COLO668 (cell line): ENCODE results near the gene FGL2.
A peak's percentile ranks its signal among the peaks of the same experiment; 100 is the strongest.
"Not testable (repeated sequence)": the region's sequence is repeated elsewhere in the genome, so short reads cannot be mapped to it uniquely, and the experiment has no call there.

Experiments
- DNase-seq: peaks from one replicate; lab custom pipeline; 2025; ENCODE audit not compliant: unreplicated experiment; lab: John Stamatoyannopoulos, UW

The FGL2 gene, protein sequence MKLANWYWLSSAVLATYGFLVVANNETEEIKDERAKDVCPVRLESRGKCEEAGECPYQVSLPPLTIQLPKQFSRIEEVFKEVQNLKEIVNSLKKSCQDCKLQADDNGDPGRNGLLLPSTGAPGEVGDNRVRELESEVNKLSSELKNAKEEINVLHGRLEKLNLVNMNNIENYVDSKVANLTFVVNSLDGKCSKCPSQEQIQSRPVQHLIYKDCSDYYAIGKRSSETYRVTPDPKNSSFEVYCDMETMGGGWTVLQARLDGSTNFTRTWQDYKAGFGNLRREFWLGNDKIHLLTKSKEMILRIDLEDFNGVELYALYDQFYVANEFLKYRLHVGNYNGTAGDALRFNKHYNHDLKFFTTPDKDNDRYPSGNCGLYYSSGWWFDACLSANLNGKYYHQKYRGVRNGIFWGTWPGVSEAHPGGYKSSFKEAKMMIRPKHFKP

GRCh38 chr7:77199013-77199966 lies at the start of gene FGL2:
Gene FGL2, minus strand, starts transcription at chr7:77199819. Its CDS starts 26 bp downstream, at chr7:77199793.
- no peak for DNase-seq

GRCh38 chr7:77248154-77248553 lies 48.5 kb upstream of the FGL2 start:
- DNase-seq: no peak

GRCh38 chr7:77247206-77247850 lies 47.7 kb upstream of the FGL2 start:
- peak; percentile 77 for DNase-seq

DNA sequence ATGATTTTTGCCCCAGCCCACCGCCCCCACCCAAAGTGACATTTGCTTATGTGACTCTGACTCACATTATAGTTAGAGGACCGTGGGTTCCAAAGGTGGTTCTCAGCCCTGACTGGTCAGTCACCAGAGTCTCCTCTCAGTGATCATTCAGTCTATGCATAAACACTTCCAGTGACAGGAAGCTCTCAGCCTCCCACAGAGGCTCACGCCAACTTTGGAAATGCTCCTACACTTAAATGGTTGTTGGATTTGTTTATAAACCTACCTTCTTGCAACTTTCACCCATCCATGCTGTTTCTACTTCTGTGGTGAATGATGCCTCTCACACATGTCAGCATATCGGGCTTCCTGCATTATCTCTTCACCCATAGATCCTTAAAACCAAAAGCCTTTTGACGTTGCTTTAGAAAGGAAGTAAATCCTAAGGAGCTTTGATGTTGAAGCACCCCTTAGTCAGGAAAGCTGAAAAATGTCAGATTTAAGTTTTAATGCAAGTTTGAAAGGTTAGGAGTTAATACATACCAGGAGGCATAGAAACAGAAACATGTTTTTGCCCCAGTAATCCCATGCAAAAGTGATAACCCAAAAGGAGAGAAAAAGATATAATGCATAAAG lies 46.5 kb upstream of the FGL2 start:
- no peak for DNase-seq

GRCh38 chr7:77245015-77245755 lies 45.6 kb upstream of the FGL2 start:
- DNase-seq: no peak

- no peak for DNase-seq
Observed at GRCh38 chr7:77244222-77244934, 44.8 kb upstream of the FGL2 start.

GRCh38 chr7:77242554-77242953 lies 42.9 kb upstream of the FGL2 start:
- no peak for DNase-seq

DNA sequence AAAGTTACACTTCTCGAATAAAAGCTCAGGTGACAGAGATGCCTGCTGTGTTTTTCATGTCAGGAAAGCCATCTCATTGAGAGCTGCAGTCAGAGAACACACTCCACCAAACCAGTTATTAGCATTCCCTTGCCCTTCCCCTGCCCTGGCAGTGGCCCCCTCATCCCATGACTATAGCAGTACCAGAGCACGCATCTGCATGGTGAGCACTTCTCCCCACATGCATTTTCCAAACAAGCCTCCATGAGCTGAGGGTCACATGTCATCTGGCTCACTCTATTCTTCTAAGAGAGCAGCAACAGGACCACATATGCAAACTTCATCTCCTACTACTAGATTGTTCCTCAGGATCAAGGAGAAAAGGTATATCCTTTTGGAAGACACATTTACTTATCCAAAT lies 42.4 kb upstream of the FGL2 start:
- no peak for DNase-seq

- DNase-seq: no peak
Observed at GRCh38 chr7:77239471-77239870, 39.9 kb upstream of the FGL2 start.

GRCh38 chr7:77238703-77239136 lies 39.1 kb upstream of the FGL2 start:
- DNase-seq: no peak

GRCh38 chr7:77235276-77235675 lies 35.7 kb upstream of the FGL2 start:
- no peak for DNase-seq

DNA sequence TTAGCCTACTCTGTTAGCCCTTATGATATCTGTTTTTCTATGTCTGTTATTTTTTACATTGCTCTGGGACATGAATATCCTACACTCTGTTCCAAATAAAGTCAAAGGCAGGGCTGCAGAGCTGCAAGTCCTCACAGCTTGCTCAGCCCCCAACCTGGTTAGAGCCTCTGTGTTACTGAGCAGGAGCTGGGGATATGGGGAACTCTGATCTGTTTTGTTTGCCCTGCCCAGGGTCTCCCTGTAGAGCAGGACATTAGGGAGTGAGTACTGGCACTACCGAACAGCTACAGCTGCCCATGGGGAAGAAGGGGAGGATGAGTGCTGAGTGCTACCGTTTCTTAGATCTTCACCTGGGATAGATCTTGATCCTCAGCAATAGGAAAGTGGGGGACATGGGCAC lies 32.8 kb upstream of the FGL2 start:
- no peak for DNase-seq

- DNase-seq: not testable (repeated sequence)
Observed at GRCh38 chr7:77228795-77229194, 29.2 kb upstream of the FGL2 start.

GRCh38 chr7:77226357-77226839 lies 26.8 kb upstream of the FGL2 start:
- no peak for DNase-seq

GRCh38 chr7:77223261-77223660 lies 23.6 kb upstream of the FGL2 start:
- no peak for DNase-seq

DNA sequence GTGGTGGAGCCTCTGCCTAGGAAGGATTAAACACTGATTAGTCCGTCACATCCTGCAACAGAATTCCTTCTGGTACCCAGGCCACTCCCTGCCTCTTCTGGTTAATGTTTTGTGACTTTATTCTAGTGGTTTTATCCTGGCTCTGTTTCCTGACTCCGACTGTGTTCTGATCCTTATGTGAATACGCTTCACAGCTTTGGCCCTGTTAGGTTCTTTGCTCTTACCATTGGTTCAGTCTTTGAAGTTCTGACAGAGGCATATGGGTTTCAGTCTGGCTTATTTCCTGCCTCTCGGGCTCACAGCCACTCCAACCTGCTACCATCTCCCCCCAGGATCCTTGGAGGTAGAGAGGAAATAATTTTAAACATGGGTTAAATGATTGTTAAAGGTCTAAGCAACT lies 23.2 kb upstream of the FGL2 start:
- no peak for DNase-seq

DNA sequence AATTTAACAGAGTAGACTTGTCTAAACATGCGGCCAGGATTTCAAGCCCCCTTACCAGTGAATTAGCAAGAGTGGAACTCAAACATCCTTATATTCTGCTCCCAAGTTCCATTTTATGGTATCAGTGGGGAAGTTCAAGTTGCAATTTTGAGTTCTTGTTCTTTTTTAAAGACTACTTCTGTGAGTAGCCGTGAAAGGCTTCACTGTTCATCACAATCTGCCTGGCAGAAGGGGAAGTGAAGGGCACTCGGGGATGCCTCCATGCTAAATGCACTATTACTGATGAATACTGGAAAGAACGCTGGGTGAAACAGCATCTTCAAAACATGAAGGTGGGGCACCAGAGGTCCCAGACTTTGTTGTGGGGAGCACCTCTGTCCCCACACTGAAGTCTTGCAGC lies 22.4 kb upstream of the FGL2 start:
- no peak for DNase-seq

DNA sequence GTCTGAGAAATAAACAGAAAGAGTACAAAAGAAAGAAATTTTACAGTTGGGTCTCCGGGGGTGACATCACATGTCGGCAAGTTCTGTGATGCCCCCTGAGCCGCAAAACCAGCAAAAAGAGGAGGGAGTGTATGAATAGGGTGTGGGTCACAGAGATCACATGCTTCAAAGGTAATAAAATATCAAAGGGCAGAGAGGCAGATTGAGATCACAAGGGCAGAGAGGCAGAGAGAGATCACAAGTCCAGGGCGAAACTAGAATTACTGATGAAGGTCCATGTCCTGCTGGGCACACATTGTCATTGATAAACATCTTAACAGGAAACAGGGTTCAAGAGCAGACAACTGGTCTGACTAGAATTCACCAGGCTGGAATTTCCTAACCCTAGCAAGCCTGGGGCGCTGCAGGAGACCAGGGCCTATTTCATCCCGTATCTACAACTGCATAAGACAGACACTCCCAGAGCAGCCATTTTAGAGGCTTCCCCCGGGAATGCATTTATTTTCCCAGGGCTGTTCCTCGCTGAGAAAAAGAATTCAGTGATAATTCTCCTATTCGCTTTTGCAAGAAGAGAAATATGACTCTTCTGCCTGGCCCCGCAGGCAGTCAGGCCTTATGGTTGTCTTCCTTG lies 20.2 kb upstream of the FGL2 start:
- not testable (repeated sequence) for DNase-seq
